Measurements from ENCODE around the gene MYRIP.
A peak's percentile ranks its signal among the peaks of the same experiment; 100 is the strongest.
"Not testable (repeated sequence)": the region's sequence is repeated elsewhere in the genome, so short reads cannot be mapped to it uniquely, and the experiment has no call there.

The MYRIP gene

DNA sequence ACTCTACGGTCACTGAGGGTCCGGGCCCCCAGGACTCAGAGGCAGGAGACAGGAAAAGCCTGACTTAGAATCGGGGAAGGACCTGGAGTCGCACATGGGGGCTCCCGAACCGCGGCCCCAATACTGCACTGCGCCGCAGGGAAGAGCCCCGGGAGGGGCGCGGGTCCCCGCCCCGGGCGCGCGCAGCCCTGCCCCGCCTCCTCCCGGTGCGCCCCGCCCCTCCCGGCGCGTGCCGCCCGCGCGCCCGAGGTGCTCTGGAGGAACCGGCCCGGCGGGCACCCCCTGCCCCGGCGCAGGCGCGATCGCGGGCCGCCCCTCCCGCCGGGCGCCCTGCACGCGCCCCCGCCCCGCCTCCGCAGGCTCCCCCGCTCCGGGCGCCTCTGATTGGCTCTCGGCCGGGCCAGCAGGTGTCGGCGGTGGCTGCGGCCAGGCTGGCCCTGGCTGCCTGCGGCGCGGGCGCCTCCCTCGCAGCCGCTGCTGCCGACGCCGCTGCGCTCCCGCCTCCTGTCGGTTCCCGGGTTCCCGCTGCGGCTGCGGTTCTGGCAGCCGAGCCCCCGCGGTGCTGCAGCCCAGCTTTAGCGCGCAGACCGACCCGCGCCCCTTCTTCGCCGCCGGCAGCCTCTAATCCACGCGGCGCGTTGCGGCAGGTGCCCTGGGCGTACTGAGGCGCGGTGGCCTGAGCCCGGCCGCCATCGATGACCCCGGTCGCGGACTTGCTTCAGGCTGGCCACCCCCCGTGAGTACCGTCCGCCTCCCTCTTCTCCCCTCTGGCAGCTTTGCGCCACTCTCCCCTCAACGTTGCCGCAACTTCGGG, at the start of gene MYRIP:
MYRIP (plus strand) TSS at position 429 of the 814 bp plus-strand sequence. CDS start 91,208 bp downstream, outside the sequence.
- DNase-seq, result peak; percentile 48

DNA sequence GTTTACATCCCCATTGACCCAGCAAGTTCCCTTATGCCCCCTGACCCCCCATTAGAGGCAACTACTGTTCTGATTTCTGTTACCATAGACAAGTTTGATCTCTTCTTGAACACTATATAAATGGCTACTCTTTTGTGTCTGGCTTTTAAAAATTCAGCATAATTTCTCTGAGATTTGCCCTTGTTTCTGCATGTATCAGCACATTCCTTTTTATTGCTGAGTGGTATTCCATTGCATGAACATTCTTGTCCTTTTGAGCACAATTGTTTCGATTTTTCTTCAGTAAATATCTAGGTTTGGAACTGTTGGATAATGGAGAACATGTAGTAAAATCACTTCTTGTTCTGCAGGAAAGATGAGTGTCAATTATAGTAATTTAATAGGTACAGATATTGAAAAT, 49.1 kb upstream of the MYRIP start:
- no peak for DNase-seq

GRCh38 chr3:39762537-39763070, 46.8 kb upstream of the MYRIP start:
- no peak for DNase-seq

- no peak for DNase-seq
These were observed 46.0 kb upstream of the MYRIP start for GRCh38 chr3:39763390-39763789.

DNA sequence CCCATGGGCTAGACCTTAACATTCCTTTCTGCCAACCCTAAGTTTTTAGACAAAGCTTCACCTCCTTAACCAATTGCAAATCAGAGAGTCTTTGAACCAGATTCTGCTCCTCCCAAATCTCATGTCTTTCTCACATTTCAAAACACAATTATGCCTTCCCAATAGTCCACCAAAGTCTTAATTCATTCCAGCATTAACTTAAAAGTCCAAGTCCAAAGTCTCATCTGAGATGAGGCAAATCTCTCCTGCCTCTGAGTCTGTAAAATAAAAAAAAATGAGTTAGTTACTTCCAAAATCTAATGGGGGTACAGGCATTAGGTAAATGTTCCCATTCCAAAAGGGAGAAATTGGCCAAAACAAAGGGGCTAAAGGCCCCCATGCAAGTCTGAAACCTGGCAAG, 43.8 kb upstream of the MYRIP start:
- no peak for DNase-seq

DNA sequence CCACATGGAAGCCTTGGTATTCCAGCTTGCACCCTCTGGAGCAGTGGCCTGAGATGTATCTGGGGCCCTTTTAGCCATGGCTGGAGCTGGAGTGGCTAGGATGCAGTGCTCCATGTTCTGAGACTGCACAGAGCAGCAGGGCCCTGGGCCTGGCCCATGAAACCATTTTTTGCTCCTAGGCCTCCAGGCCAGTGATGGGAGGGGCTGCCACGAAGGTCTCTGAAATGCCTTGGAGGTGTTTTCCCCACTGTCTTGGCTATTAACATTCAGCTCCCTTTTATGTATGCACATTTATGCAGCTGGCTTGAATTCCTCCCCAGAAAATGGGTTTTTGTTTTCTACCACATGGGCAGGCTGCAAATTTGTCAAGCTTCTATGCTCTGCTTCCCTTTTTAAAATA, 43.0 kb upstream of the MYRIP start:
- DNase-seq, result no peak

DNA sequence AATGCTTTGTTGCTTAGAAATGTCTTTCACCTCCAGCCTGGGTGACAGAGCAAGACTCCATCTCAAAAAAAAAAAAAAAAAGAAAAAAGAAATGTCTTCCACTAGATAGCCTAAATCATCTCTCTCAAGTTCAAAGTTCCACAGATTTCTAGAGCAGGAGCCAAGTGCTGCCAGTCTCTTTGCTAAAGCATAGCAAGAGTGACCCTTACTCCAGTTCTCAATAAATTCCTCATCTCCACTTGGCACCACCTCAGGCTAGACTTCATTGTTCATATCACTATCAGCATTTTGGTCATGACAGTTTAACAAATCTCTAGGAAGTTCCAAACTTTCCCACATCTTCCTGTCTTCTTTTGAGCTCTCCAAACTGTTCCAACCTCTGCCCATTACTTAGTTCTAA, 42.5 kb upstream of the MYRIP start:
- DNase-seq, result not testable (repeated sequence)

DNA sequence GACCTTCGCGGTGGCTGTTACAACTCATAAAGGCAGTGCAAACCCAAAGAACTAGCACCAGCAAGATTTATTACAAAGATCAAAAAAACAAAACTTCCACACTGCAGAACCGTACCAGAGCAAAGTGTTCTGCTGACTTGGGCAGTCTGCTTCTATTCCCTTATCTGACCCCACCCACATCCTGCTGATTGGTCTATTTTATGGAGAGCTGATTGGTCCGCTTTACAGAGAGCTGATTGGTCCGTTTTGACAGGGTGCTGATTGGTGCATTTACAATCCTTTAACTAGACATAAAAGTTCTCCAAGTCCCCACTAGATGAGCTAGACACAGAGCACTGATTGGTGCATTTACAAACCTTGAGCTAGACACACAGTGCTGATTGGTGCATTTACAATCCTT, 31.2 kb upstream of the MYRIP start:
- not testable (repeated sequence) for DNase-seq

DNA sequence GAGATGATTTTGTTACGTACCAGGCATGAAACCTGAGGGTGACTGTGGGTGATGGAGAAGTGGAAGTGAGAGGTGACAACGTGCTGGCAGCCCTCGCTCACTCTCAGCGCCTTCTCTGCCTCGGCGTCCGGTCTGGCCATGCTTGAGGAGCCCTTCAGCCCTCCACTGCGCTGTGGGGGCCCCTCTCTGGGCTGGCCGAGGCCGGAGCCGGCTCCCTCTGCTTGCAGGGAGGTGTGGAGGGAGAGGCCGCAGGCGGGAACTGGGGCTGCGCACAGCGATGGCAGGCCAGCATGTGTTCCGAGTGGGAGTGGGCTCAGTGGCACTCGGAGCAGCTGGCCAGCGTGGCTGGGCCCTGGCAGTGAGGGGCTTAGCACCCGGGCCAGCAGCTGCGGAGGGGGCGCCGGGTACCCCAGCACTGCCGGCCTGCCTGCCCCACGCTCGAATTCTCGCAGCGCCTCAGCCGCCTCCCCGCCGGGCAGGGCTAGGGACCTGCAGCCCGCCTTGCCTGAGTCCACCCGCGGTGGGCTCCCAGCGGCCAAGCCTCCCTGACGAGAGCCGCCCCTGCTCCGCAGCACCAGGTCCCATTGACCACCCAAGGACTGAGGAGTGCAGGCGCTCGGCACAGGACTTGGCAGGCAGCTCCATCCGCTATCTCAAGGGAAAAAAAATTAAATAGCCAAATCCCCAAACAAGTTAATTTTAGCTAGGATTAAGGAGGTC, 29.7 kb upstream of the MYRIP start:
- no peak for DNase-seq

DNA sequence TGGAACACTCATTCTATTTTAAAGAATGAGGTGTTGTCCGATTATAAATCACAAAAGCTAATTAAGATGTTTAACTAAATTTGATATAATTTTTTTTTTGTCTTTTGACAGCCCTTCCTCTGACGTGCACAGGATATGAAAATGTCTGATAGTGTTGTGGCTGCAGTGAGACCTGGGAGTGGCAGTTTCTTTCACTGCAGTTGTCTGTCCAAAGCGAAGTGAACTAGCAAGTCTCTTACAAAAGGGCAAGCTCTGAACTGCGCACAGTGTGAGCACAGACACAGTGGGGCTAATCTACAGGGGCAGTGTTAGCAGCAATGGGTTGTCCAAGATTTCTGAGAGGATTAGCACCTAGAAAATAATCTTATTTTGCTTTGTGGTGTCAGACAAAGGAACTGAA, 29.1 kb upstream of the MYRIP start:
- DNase-seq, result no peak

DNA sequence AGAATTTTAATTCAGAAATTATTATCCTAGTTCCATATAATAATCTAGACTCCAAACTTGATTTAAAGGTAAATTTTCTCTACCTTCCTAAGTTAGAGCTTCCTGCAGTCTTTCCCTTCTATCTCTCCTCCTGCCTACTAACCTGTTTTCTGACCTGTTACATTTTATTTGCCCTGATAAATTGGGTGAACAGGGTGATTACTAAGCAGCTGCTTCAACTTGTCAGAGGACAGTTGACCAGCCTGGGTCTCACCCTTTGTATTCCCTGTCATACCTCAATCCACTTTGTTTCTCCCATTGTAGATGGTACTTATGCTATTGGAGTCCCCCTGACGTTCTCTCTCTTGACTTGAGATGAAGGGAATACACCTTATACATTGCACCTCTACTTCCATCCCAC, 28.4 kb upstream of the MYRIP start:
- DNase-seq, result no peak

DNA sequence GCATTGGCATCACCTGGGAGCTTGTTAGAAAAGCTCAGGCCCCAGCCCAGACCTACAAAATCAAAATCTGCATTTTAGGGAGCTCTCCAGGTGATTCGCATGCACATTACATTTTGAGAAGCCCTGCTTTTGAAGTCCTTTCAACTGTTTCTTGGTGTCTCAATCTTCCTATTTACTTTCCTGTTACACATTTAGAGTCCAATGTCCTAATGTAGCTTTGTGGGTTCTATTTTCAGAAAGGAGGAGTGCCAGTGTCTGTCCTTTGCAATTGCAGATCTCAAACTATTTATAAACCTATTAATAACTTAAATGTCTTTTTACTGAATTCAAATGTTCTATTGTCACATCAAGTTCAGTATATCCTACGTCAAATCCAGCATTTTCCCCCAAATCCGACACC, 27.8 kb upstream of the MYRIP start:
- no peak for DNase-seq

GRCh38 chr3:39783680-39784079, 25.7 kb upstream of the MYRIP start:
- no peak for DNase-seq

DNA sequence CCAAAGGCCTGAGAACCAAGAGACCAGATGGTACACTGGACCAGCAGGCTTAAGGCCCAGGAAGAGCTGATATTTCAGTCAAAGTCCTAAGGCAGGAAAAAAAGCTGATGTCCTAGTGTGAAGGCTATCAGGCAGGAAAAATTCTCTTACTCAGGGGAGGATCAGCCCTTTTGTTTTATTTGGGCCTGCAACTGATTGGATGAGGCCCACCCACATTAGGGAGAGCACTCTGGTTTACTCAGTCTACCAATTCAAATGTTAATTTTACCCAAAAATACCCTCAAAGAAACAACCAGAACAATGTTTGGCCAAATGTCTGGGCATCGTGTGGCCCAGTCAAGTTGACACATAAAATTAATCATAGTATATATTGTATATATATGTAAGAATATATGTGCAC, 24.5 kb upstream of the MYRIP start:
- DNase-seq, result no peak

DNA sequence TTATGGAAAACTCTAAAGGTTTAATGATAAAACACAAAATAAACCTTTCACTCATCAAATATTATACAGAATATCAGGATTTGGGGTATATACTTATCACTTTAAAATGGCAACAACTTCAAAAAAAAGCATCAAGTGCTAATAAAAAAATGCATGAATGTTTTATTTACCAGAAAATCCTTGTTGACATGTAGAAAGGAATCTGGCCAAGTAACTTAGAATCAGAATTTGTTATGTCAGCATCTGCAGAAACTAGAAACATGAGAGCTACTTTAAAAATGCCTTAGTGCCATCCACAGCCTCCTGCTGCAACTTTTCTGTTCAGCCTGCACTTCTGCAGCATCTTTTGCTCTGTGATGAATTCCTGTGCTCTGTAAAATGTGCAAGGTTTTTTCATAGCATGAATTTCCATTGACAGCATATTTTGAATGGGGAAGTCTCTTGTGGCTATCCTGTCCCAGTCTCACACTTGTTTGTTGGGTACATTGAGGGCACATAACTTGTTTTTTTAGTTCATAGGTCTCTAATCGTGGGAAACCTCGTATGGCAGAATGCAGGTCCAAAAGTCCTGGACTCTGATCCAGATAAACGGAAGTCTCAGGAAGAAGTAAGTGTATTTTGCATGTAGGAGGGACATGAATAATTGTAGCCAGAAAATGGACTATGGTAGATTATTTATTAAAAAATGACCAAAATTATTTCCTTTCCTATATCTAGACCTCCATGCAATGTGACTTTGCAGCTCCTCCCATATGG, 21.1 kb upstream of the MYRIP start:
- no peak for DNase-seq

GRCh38 chr3:39791603-39792002, 17.8 kb upstream of the MYRIP start:
- no peak for DNase-seq

- DNase-seq, result no peak
These were observed 14.5 kb upstream of the MYRIP start for GRCh38 chr3:39794880-39795279.

GRCh38 chr3:39801216-39801615, 8.2 kb upstream of the MYRIP start:
- no peak for DNase-seq

DNA sequence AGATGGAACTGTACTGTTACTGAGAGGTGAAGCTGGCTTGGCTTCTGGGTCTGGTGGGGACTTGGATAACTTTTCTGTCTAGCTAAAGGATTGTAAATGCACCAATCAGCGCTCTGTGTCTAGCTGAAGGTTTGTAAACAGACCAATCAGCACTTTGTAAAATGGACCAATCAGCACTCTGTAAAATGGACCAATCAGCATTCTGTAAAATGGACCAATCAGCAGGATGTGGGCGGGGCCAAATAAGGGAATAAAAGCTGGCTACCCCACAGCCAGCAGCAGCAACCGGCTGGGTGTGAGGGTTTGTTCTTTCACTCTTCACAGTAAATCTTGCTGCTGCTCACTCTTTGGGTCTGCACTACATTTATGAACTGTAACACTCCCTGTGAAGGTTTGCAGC, 6.9 kb upstream of the MYRIP start:
- not testable (repeated sequence) for DNase-seq

- DNase-seq, result no peak
These were observed 5.5 kb upstream of the MYRIP start for GRCh38 chr3:39803956-39804355.

- DNase-seq, result no peak
These were observed 4.5 kb upstream of the MYRIP start for GRCh38 chr3:39804951-39805350.

DNA sequence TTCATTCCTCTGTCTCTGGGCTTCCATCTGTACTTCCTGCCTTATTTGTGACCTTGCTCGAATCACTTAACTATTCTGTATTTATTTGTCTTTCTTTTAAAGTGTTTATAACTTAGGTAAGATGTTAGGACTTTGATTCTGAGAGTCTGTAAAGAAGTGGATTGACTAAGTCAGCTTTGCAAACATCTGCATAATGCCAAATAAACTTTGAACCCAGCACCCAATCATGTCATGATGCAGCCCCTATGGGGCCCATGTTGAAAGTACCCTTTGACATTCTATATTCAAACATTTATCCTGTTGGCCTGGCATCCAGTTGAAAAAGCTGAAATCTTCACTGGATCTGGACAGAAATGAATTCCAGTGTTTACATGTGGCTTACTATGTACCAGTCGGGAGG, 3.8 kb upstream of the MYRIP start:
- DNase-seq, result no peak

DNA sequence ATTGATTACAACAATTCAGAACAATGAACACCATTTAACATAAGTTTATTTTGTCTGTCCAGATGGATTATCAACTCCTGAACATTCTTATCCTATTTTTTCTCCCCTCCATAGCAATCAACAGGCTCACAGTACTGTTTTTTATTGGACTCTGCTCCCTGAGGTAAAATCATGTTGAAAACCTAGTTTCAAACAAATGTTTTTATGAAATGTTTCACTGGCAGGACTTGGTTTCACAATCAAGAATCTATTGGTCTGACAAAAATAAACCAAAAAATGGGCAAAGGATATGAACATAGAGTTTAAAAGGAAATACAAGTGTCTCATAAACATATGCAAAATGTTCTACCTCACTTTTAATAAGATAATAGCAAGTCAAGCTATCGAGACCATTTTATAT, 2.6 kb upstream of the MYRIP start:
- DNase-seq, result no peak

All from SHP77 treated with DMSO at 0.1 percent for 48 hours (cell line).